ENCODE results near the gene SULT1A2. TPM values are rescaled to one million over a fixed set of nuclear protein-coding genes. Genes with fewer than 3 reads are reported as not detected.
"Not testable (repeated sequence)": the region's sequence is repeated elsewhere in the genome, so short reads cannot be mapped to it uniquely, and the experiment has no call there.

Gene SULT1A2
- total RNA-seq, 1 donor from 2014 or later = not detected

DNA sequence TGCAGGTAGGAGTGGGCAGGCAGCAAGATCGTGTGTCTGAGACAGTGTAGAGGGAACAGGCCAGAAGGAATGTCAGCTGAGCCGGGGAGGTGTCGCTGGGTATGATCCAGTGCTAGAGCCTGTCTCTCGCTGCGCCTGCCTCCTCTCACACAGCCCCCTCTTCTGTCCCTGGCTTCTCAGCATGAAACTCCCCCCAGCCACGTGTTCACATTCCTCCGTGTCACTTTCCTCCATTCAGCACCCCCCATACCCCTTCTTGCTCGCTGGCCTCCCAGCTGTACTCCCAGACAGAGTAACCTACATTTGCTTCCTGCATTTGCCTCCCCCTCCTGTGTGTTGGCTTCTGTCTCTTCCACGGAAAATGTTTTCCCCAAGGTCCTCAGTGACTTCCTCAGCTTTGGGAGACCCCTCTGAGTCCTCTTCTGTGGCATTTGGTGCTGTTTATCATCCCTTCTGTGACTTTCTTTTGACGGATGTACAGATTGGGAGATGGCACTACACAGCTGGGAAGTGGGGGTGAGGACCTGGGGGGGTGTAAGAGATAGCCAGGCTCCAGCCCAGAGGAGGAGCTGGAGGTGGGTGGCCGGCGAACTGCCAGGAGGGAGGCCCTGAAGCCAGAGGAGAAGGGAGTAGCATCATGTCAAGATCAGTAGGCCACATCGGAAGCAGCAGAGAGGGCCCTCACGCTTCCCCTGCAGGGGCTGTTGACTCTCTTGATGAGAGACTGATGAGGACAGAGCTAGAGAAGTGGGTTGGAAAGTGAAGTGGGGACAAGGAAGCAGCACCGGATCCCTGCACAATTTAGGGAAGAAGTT, 23.9 kb downstream of the SULT1A2 start:
- Mint-ChIP-seq H3K27ac (ENCODE audit: unreplicated experiment) (peak overlapping the region; percentile 85), H3K27me3 (ENCODE audit: low read depth) (no peaks in the 10 kb centered on the region), H3K4me1 (peaks cover 21% of the 10 kb centered on the region), H3K4me3 (no peak overlapping the region), H3K9me3 (no peaks in the 10 kb centered on the region), H3K36me3 (ENCODE audit: low read depth) (no peaks in the 10 kb centered on the region)
- DNase-seq (ENCODE audit: low read depth, low spot score) = no peak
- TF ChIP-seq CTCF (conservative IDR thresholded peaks at IDR 0.05) = no peak

GRCh38 chr16:28569968-28570752, 26.7 kb downstream of the SULT1A2 start:
- DNase-seq (ENCODE audit: low read depth, low spot score) = no peak
- no peak for TF ChIP-seq CTCF (conservative IDR thresholded peaks at IDR 0.05)
- no peak overlapping the region for H3K27ac Mint-ChIP-seq (ENCODE audit: unreplicated experiment)
- peaks cover 9% of the 10 kb centered on the region for H3K9me3 Mint-ChIP-seq
- no peaks in the 10 kb centered on the region for H3K27me3 Mint-ChIP-seq (ENCODE audit: low read depth)
- H3K36me3 Mint-ChIP-seq (ENCODE audit: low read depth) = peaks cover 14% of the 10 kb centered on the region
- peaks cover 21% of the 10 kb centered on the region for H3K4me1 Mint-ChIP-seq
- H3K4me3 Mint-ChIP-seq = no peak overlapping the region

DNA sequence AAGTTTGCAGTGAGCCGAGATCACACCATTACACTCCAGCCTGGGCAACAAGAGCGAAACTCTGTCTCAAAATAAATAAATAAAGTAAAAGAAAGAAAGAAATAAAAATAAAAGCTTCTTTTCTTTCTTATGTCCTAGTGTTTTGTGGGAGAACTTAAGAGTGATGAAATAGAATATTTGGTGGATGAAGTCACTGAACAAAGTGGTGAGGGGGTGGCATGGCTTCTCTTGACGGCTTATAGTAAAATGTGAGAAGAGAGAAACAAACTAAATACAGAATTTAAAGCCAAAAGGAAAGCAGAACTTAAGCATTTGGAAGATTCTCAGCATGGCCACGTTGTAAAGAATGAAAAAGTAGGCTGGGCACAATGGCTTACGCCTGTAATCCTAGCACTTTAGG, 27.8 kb downstream of the SULT1A2 start:
- Mint-ChIP-seq H3K27ac (ENCODE audit: unreplicated experiment) (no peak overlapping the region), H3K4me3 (no peak overlapping the region), H3K4me1 (peaks cover 21% of the 10 kb centered on the region)

GRCh38 chr16:28567292-28567691, 29.6 kb downstream of the SULT1A2 start:
- Mint-ChIP-seq H3K9me3 (peaks cover 9% of the 10 kb centered on the region), H3K36me3 (ENCODE audit: low read depth) (peaks cover 15% of the 10 kb centered on the region), H3K4me3 (no peak overlapping the region), H3K4me1 (peaks cover 7% of the 10 kb centered on the region), H3K27ac (ENCODE audit: unreplicated experiment) (peak overlapping the region; percentile 31), H3K27me3 (ENCODE audit: low read depth) (no peaks in the 10 kb centered on the region)
- TF ChIP-seq CTCF (conservative IDR thresholded peaks at IDR 0.05) = no peak
- DNase-seq (ENCODE audit: low read depth, low spot score) = no peak

More for the DNA sequence above, 27.8 kb downstream of the SULT1A2 start:
- no peak for DNase-seq (ENCODE audit: low read depth, low spot score)
- TF ChIP-seq CTCF (conservative IDR thresholded peaks at IDR 0.05) = no peak
- Mint-ChIP-seq H3K27me3 (ENCODE audit: low read depth) (no peaks in the 10 kb centered on the region), H3K9me3 (peaks cover 9% of the 10 kb centered on the region), H3K36me3 (ENCODE audit: low read depth) (peaks cover 15% of the 10 kb centered on the region)

GRCh38 chr16:28566233-28566925, 30.5 kb downstream of the SULT1A2 start:
- peaks cover 15% of the 10 kb centered on the region for H3K36me3 Mint-ChIP-seq (ENCODE audit: low read depth)
- not testable (repeated sequence) for H3K27me3 Mint-ChIP-seq (ENCODE audit: low read depth)

More at GRCh38 chr16:28566233-28566925, 30.5 kb downstream of the SULT1A2 start:
- not testable (repeated sequence) for H3K4me3 Mint-ChIP-seq; H3K9me3 Mint-ChIP-seq; DNase-seq (ENCODE audit: low read depth, low spot score); H3K4me1 Mint-ChIP-seq
- H3K27ac Mint-ChIP-seq (ENCODE audit: unreplicated experiment) = peak overlapping the region; percentile 62

Measured in neural crest cell (in vitro differentiated cells).